Subcutaneous adipose tissue (tissue), 4 donors: Measurements from ENCODE around the gene IFNL2. TPM values are rescaled to one million over a fixed set of nuclear protein-coding genes. Genes with fewer than 3 reads are reported as not detected.
"Not testable (repeated sequence)": the region's sequence is repeated elsewhere in the genome, so short reads cannot be mapped to it uniquely, and the experiment has no call there.

ENCODE experiments used
- total RNA-seq, 4 donors: library from RNA; depleted of rRNA; stranded (reverse); fragments of >200 nt; gene quantifications; one replicate each; pipeline ENCODE4 v1.1.0, GENCODE V29; 2016
- TF ChIP-seq, protein P1 (sequence below): fragments of 450-650 bp; IDR thresholded peaks from one replicate; pipeline ENCODE4 v1.5.1; 2016; ENCODE audit warnings: low read depth, mild to moderate bottlenecking, control low read depth, antibody characterized with exemption, moderate library complexity

IFNL2 gene
- total RNA-seq, 4 donors from 2014 or later: not detected

DNA sequence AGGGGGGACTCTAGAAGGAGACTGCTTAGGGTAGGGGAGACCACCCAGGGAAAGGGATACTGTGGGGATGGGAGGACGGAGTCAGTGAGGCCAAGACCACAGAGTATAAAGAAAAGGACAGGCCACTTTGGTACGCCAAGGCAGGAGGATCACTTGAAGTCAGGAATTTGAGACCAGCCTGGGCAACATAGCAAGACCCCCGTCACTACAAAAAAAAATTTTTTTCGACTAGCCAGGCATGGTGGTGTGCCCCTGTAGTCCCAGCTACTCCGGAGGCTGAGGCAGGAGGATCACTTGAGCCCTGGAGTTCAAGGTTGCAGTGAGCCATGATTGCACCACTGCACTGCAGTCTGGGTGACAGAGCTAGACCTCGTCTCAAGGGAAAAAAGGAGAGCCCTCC is 30.0 kb upstream of the IFNL2 start:
- TF ChIP-seq, protein P1, sequence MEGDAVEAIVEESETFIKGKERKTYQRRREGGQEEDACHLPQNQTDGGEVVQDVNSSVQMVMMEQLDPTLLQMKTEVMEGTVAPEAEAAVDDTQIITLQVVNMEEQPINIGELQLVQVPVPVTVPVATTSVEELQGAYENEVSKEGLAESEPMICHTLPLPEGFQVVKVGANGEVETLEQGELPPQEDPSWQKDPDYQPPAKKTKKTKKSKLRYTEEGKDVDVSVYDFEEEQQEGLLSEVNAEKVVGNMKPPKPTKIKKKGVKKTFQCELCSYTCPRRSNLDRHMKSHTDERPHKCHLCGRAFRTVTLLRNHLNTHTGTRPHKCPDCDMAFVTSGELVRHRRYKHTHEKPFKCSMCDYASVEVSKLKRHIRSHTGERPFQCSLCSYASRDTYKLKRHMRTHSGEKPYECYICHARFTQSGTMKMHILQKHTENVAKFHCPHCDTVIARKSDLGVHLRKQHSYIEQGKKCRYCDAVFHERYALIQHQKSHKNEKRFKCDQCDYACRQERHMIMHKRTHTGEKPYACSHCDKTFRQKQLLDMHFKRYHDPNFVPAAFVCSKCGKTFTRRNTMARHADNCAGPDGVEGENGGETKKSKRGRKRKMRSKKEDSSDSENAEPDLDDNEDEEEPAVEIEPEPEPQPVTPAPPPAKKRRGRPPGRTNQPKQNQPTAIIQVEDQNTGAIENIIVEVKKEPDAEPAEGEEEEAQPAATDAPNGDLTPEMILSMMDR: no peak

DNA sequence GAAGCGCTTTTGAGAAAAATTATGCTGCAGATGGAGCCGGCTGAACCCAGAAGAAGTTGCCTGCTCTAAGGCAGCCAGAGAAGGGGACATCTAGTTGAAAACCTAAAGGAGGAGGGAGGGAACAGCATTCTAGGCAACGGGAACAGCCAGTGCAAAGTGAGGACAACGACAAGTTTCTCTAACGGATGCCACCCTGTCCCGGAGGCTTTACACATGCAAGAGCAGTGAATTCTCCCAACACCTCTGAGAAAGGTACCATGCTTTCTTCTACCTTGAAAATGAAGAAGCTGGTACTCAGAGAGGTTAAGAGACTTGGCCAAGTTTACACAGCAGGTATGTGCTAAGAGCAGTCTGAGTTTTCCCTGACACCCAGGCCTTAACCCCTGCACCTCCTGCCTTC is 29.3 kb upstream of the IFNL2 start:
- TF ChIP-seq, protein P1: no peak

DNA sequence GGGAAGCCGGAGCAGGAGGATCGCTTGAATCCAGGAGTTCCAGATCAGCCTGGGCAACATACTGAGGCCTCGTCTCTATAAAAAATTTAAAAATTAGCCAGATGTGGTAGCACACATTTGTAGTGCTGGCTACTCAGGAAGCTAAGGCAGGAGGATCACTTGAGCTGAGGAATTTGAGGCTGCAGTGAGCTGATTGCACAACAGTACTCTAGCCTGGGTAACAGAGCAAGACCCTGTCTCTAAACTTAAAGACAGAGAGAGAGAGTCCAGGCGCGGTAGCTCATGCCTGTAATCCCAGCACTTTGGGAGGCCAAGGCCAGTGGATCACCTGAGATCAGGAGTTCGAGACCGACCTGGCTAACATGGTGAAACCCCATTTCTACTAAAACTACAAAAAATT is 27.8 kb upstream of the IFNL2 start:
- TF ChIP-seq, protein P1: no peak

DNA sequence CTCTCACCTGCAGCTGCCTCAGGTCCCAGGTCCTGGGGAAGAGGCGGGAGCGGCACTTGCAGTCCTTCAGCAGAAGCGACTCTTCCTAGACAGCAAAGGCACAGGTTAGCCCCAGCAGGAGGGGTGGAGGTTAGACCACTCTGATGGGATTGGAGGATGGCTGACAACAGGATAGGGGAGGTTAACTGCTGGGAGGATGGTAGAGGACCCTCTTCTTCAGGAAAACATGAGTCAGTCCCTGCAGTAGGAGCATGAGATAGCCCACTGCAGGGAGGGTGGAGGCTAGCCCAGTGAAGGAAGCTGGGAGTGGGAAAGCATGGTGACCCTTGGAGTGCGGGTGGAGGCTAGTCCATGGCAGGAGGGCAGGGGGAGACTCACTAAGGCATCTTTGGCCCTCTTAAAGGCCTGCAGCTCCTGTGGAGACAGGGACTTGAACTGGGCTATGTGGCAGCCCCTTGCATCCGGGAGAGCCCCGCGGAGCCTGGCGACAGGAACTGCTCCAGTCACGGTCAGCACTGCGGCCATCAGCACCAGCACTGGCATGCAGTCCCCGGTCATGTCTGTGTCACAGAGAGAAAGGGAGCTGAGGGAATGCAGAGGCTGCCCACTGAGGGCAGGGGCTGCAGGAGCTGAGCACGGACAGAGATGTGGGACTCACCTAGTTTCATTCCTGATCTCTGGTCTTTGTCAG is 23.6 kb upstream of the IFNL2 start, which contains the start of gene IFNL3:
Gene IFNL3, minus strand, starts transcription at position 597 of the 691 bp plus-strand sequence. Its CDS starts 39 bp downstream, at position 558.
- TF ChIP-seq, protein P1: not testable (repeated sequence)

DNA sequence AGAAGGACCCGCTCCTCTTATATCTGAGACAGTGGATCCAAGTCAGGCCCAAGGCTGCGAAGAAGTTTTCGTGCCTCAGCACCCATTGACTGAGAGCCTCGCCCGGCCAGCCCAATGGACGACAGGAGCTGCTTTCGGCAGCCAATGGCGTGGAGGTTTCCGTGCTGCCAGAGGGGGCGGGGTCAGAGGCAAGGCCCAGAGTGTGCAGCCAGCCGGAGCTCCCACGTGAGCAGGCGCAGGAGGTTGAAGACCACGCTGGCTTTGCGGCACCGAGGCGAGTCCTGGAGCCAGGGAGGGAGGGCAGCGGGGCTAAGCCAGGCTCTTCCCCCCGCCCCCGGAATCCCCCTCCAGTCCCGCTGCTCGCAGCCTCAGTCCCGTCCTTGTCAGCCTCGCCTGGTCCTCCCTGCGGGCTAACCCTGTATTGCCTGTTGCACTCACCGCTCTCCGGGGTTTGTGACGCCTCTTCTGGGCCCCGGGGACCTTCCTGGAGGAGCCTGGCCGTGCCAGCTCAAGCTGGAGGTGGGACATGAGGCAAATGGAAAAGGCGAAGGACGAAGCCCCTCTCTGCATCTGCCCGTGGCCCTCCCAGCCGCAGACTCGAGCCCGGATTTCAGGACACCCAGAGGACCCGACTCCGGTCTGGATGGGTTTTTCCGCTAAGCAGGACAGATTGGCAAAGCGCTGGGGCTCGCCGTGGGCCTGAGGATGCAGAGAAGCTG is 21.1 kb upstream of the IFNL2 start:
- TF ChIP-seq, protein P1: no peak

DNA sequence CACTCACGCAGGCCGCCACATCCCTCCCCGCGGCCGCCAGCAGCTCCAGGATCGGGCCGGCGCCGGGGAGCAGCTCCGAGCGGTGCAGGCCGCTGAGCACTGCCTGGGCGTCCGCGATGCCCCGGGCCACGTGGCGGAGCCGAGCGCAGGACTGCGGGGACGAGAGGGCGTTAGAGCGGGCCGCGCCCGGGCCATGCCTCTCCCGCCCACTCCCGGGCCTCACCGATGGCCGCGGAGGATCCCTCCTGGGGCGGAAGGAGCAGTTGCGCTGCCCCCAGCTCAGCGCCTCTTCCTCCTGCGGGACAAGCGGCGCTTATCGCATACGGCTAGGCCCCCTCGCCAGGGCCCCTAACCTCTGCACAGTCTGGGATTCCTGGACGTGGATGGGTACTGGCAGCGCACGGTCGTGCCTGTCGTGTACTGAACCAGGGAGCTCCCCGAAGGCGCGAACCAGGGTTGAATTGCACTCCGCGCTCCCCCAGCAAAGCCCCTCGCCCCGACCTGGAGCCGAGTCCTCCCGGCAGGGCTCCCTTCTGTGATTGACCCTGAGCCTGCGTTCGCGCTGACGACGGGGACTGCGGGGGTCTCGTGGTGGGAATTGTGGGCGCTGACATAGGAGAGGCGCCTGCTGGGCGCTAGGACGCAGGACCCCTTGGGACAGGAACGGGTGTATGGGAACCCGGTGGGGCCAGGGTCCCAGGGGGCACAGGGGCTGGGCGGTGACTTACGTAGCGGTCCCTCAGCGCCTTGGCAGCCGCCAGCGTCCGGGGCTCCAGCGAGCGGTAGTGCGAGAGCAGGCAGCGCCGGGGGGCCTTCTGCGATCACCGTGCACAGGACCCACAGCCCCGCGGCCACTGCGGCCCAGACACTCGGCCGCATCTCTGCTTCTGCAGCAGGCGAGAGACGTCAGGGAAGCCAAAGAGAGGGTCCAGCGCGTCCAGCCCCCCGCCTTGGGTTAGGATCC is 20.2 kb upstream of the IFNL2 start:
- TF ChIP-seq, protein P1: no peak
